SK-N-SH (cell line): ENCODE results near the gene DERL3.

Source experiments
- EP300 ChIP-seq, 2 experiments: IDR thresholded peaks; 2 replicates each; pipeline versions ENCODE4 v1.4.0 to v1.6.1; 2012; ENCODE audit warnings: borderline replicate concordance in 1 of 2, low read depth in 1 of 2, low read length in 1 of 2
- GABPA ChIP-seq: IDR thresholded peaks from 2 replicates; pipeline ENCODE4 v1.4.0; 2012; ENCODE audit warnings: low read depth, mild to moderate bottlenecking
- NFIC ChIP-seq: IDR thresholded peaks from 2 replicates; pipeline ENCODE4 v1.4.0; 2012; ENCODE audit warnings: borderline replicate concordance
- NRF1 ChIP-seq: IDR thresholded peaks from 2 replicates; pipeline ENCODE4 v1.6.1; 2012; ENCODE audit warnings: low read depth, mild to moderate bottlenecking, low read length
- RAD21 ChIP-seq: IDR thresholded peaks from 2 replicates; pipeline ENCODE4 v1.6.1; 2012; ENCODE audit warnings: mild to moderate bottlenecking, low read length
- RCOR1 ChIP-seq: fragments of 150-350 bp; IDR thresholded peaks from 2 replicates; pipeline ENCODE4 v1.6.1; 2017; ENCODE audit warnings: antibody characterized with exemption, low read length
- SIN3A ChIP-seq: IDR thresholded peaks from 2 replicates; pipeline ENCODE4 v1.6.1; 2012; ENCODE audit warnings: low read depth, mild to moderate bottlenecking, low read length, moderate library complexity, borderline replicate concordance
- SMC3 ChIP-seq: IDR thresholded peaks from 2 replicates; pipeline ENCODE4 v1.6.1; 2012; ENCODE audit warnings: low read depth, low read length, improper control_type of control experiment
- TAF1 ChIP-seq: IDR thresholded peaks from 2 replicates; pipeline ENCODE4 v1.6.1; 2012; ENCODE audit warnings: low read depth, mild to moderate bottlenecking, low read length, moderate library complexity, borderline replicate concordance
- TF ChIP-seq, protein P1 (sequence below): fragments of 200-600 bp; sonication (generic); IDR thresholded peaks from 2 replicates; pipeline ENCODE4 v1.6.1; 2017; ENCODE audit warnings: antibody characterized with exemption, mild to moderate bottlenecking, moderate library complexity
- TF ChIP-seq, protein P2 (sequence below): IDR thresholded peaks from 2 replicates; pipeline ENCODE4 v1.6.1; 2012; ENCODE audit warnings: mild to moderate bottlenecking, low read depth, low read length, moderate library complexity
- TF ChIP-seq, protein P3 (sequence below): IDR thresholded peaks from 2 replicates; pipeline ENCODE4 v1.4.0; 2012; ENCODE audit warnings: low read depth

DNA sequence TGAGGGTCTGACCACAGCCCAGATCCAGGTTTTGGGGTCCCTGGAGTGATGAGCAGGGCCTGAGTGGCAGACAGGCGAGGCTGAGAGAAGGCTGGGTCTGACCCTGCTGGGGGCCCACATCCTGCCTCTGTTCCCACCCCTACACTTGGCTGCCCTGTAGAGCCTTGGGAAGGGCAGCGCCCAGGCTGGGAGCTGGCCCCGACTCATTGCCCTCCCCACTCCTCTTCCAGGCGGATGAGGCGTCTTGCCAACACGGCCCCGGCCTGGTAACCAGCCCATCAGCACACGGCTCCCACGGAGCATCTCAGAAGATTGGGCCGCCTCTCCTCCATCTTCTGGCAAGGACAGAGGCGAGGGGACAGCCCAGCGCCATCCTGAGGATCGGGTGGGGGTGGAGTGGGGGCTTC, 4.9 kb downstream of the DERL3 start:
- TF ChIP-seq, protein P1, sequence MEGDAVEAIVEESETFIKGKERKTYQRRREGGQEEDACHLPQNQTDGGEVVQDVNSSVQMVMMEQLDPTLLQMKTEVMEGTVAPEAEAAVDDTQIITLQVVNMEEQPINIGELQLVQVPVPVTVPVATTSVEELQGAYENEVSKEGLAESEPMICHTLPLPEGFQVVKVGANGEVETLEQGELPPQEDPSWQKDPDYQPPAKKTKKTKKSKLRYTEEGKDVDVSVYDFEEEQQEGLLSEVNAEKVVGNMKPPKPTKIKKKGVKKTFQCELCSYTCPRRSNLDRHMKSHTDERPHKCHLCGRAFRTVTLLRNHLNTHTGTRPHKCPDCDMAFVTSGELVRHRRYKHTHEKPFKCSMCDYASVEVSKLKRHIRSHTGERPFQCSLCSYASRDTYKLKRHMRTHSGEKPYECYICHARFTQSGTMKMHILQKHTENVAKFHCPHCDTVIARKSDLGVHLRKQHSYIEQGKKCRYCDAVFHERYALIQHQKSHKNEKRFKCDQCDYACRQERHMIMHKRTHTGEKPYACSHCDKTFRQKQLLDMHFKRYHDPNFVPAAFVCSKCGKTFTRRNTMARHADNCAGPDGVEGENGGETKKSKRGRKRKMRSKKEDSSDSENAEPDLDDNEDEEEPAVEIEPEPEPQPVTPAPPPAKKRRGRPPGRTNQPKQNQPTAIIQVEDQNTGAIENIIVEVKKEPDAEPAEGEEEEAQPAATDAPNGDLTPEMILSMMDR, result no peak
- TF ChIP-seq NRF1 (no peak), SIN3A (no peak), EP300 (IDR thresholded peaks at IDR 0.05; ENCODE audit: borderline replicate concordance in 1 of 2, low read depth in 1 of 2, low read length in 1 of 2) (no peak), RAD21 (no peak), NFIC (no peak), SMC3 (no peak), GABPA (no peak), TAF1 (no peak), RCOR1 (no peak)
- TF ChIP-seq, protein P2, sequence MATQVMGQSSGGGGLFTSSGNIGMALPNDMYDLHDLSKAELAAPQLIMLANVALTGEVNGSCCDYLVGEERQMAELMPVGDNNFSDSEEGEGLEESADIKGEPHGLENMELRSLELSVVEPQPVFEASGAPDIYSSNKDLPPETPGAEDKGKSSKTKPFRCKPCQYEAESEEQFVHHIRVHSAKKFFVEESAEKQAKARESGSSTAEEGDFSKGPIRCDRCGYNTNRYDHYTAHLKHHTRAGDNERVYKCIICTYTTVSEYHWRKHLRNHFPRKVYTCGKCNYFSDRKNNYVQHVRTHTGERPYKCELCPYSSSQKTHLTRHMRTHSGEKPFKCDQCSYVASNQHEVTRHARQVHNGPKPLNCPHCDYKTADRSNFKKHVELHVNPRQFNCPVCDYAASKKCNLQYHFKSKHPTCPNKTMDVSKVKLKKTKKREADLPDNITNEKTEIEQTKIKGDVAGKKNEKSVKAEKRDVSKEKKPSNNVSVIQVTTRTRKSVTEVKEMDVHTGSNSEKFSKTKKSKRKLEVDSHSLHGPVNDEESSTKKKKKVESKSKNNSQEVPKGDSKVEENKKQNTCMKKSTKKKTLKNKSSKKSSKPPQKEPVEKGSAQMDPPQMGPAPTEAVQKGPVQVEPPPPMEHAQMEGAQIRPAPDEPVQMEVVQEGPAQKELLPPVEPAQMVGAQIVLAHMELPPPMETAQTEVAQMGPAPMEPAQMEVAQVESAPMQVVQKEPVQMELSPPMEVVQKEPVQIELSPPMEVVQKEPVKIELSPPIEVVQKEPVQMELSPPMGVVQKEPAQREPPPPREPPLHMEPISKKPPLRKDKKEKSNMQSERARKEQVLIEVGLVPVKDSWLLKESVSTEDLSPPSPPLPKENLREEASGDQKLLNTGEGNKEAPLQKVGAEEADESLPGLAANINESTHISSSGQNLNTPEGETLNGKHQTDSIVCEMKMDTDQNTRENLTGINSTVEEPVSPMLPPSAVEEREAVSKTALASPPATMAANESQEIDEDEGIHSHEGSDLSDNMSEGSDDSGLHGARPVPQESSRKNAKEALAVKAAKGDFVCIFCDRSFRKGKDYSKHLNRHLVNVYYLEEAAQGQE, result no peak
- TF ChIP-seq, protein P3, sequence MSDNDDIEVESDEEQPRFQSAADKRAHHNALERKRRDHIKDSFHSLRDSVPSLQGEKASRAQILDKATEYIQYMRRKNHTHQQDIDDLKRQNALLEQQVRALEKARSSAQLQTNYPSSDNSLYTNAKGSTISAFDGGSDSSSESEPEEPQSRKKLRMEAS, result no peak
